HCT116 (cell line): Measurements from ENCODE around the gene GATB. TPM values are rescaled to one million over a fixed set of nuclear protein-coding genes. Genes with fewer than 3 reads are reported as not detected.

Experiments used
- ATAC-seq: fragments of 200-7000 bp; cut with Tn5 transposase; 2 replicates; pipeline ENCODE4 v1.9.1; 2020; ENCODE audit warnings: mild to moderate bottlenecking, moderate library complexity
- BruUV-seq: library from RNA; stranded (reverse); fragments of 400-500 nt; replicated peaks from 2 replicates; lab custom pipeline; 2021; lab: Mats Ljungman, UMichigan
- CTCF ChIA-PET: fragments of 300-600 bp; sonication (Branson Sonifier 250); formaldehyde crosslinking; loops from one replicate; lab custom pipeline; 2021; ENCODE audit warnings: antibody characterized with exemption; lab: Charles Lee
- POLR2A ChIA-PET: fragments of 300-600, 350-600 bp; sonication (Branson Sonifier 250); formaldehyde crosslinking; loops from one replicate; lab custom pipeline; 2021; ENCODE audit warnings: antibody characterized with exemption; lab: Charles Lee
- RAD21 ChIA-PET, 2 experiments: fragments of 300-600 bp; sonication (Branson Sonifier 250); formaldehyde crosslinking; loops; one replicate each; lab custom pipeline; 2023; ENCODE audit warnings: low total read pairs in 2 of 2; ENCODE audit not compliant: uncharacterized antibody in 2 of 2, unreplicated experiment in 2 of 2, low non-redundant PET in 1 of 2; lab: Charles Lee
- DNase-seq: peaks from one replicate; pipeline ENCODE4 v3.0.0-alpha.2; 2010; ENCODE audit warnings: low read depth, low spot score
- H2AFZ ChIP-seq: fragments of 200-600 bp; shearing (Covaris generic), sonication (generic); 2 replicates; pipeline ENCODE4 v1.6.1; 2017; ENCODE audit warnings: low read depth, mixed run types, mixed read lengths, antibody characterized with exemption, low read length; ENCODE audit not compliant: poor library complexity, severe bottlenecking
- H3K27ac ChIP-seq: 2 replicates; pipeline ENCODE4 v1.5.1; 2012; ENCODE audit warnings: low read depth, low read length
- H3K27me3 ChIP-seq: fragments of 200-600 bp; sonication (generic); 2 replicates; pipeline ENCODE4 v1.6.1; 2016; ENCODE audit warnings: mixed run types, low read length, mixed read lengths; ENCODE audit not compliant: insufficient read depth
- H3K36me3 ChIP-seq, 2 experiments: fragments of 200-500 bp in 1 of 2; fragments of 200-600 bp in 1 of 2; sonication (Bioruptor generic) in 1 of 2; sonication (generic) in 1 of 2; 2 replicates each; pipeline versions ENCODE4 v1.5.1 to v1.6.1; 2014 to 2016; ENCODE audit warnings: low read length in 2 of 2, inconsistent platforms in 1 of 2, mixed read lengths in 1 of 2, mixed run types in 1 of 2; ENCODE audit not compliant: insufficient read depth in 2 of 2, control insufficient read depth in 1 of 2
- H3K4me1 ChIP-seq, 2 experiments: fragments of 200-600 bp in 1 of 2; sonication (generic) in 1 of 2; 2 replicates each; pipeline versions ENCODE4 v1.5.1 to v1.6.1; 2012 to 2017; ENCODE audit warnings: low read length in 2 of 2, inconsistent platforms in 1 of 2, mild to moderate bottlenecking in 1 of 2, mixed read lengths in 1 of 2, mixed run types in 1 of 2, moderate library complexity in 1 of 2; ENCODE audit not compliant: insufficient read depth in 2 of 2, control insufficient read depth in 1 of 2
- H3K4me2 ChIP-seq: fragments of 200-600 bp; sonication (generic); 2 replicates; pipeline ENCODE4 v1.6.1; 2017; ENCODE audit warnings: mixed run types, low read length, mixed read lengths
- H3K4me3 ChIP-seq, 2 experiments: fragments of 200-600 bp in 1 of 2; sonication (generic) in 1 of 2; replicated peaks in 1 of 2; 2 replicates each; pipeline ENCODE4 v1.5.1; 2011 to 2016; ENCODE audit warnings: low read length in 2 of 2, control low read depth in 1 of 2, low read depth in 1 of 2, mild to moderate bottlenecking in 1 of 2, mixed read lengths in 1 of 2, mixed run types in 1 of 2
- H3K79me2 ChIP-seq: fragments of 200-600 bp; sonication (generic); 2 replicates; pipeline ENCODE4 v1.6.1; 2017; ENCODE audit warnings: mild to moderate bottlenecking, mixed run types, low read length, moderate library complexity, mixed read lengths; ENCODE audit not compliant: insufficient read depth
- H3K9ac ChIP-seq: fragments of 200-600 bp; sonication (generic); 2 replicates; pipeline ENCODE4 v1.6.1; 2016; ENCODE audit warnings: low read length, mixed read lengths
- H3K9me2 ChIP-seq: fragments of 200-600 bp; sonication (generic), shearing (Covaris generic); 2 replicates; pipeline ENCODE4 v1.6.1; 2017; ENCODE audit warnings: mixed run types, mild to moderate bottlenecking, moderate library complexity; ENCODE audit not compliant: insufficient read depth
- H3K9me3 ChIP-seq, 2 experiments: fragments of 200-500 bp in 1 of 2; fragments of 200-600 bp in 1 of 2; sonication (Bioruptor generic) in 1 of 2; sonication (generic) in 1 of 2; 2 replicates each; pipeline ENCODE4 v1.6.1; 2014 to 2017; ENCODE audit warnings: low read length in 2 of 2, mixed read lengths in 2 of 2, inconsistent platforms in 1 of 2, low read depth in 1 of 2, mild to moderate bottlenecking in 1 of 2, mixed run types in 1 of 2, moderate library complexity in 1 of 2; ENCODE audit not compliant: control insufficient read depth in 1 of 2, insufficient read depth in 1 of 2
- H4K20me1 ChIP-seq: fragments of 200-600 bp; sonication (generic), shearing (Covaris generic); 2 replicates; pipeline ENCODE4 v1.6.1; 2017; ENCODE audit warnings: mixed run types, mild to moderate bottlenecking, moderate library complexity; ENCODE audit not compliant: insufficient read depth
- CTCF ChIP-seq, 3 experiments: fragments of 200-600 bp in 1 of 3; sonication (generic) in 1 of 3; IDR thresholded peaks in 2 of 3; conservative IDR thresholded peaks in 1 of 3; 2 replicates each; pipeline ENCODE4 v1.5.1; 2012 to 2017; ENCODE audit warnings: low read depth in 2 of 3, low read length in 2 of 3, antibody characterized with exemption in 1 of 3, borderline replicate concordance in 1 of 3, control low read depth in 1 of 3, mild to moderate bottlenecking in 1 of 3, mixed read lengths in 1 of 3, mixed run types in 1 of 3, moderate library complexity in 1 of 3; ENCODE audit not compliant: insufficient read depth in 1 of 3
- EZH2phosphoT487 ChIP-seq: fragments of 200-600 bp; IDR thresholded peaks from 2 replicates; pipeline ENCODE4 v1.6.1; 2018; ENCODE audit warnings: antibody characterized with exemption, borderline replicate concordance
- FOSL1 ChIP-seq: IDR thresholded peaks from 2 replicates; pipeline ENCODE4 v1.6.1; 2012; ENCODE audit warnings: low read depth
- RAD21 ChIP-seq: IDR thresholded peaks from 2 replicates; pipeline ENCODE4 v1.6.1; 2012; ENCODE audit warnings: low read depth, mild to moderate bottlenecking
- YY1 ChIP-seq: IDR thresholded peaks from 2 replicates; pipeline ENCODE4 v1.6.1; 2011; ENCODE audit warnings: low read length, low read depth, moderate library complexity, mild to moderate bottlenecking; ENCODE audit not compliant: insufficient replicate concordance; ENCODE audit errors: extremely low read depth
- intact Hi-C: fragments of 100-400 bp; cut with micrococcal nuclease; formaldehyde crosslinking; loops from 2 replicates; pipeline ENCODE4 v1.10.0; 2022
- total RNA-seq: library from RNA; stranded (reverse); gene quantifications from one replicate; pipeline ENCODE4 v1.2.1, GENCODE V29; 2021; ENCODE audit not compliant: unreplicated experiment
- TF ChIP-seq, protein P1 (sequence below): IDR thresholded peaks from 2 replicates; pipeline ENCODE4 v1.6.1; 2012

The GATB gene
- total RNA-seq, 1 experiment from 2014 or later: 29.3 TPM

DNA sequence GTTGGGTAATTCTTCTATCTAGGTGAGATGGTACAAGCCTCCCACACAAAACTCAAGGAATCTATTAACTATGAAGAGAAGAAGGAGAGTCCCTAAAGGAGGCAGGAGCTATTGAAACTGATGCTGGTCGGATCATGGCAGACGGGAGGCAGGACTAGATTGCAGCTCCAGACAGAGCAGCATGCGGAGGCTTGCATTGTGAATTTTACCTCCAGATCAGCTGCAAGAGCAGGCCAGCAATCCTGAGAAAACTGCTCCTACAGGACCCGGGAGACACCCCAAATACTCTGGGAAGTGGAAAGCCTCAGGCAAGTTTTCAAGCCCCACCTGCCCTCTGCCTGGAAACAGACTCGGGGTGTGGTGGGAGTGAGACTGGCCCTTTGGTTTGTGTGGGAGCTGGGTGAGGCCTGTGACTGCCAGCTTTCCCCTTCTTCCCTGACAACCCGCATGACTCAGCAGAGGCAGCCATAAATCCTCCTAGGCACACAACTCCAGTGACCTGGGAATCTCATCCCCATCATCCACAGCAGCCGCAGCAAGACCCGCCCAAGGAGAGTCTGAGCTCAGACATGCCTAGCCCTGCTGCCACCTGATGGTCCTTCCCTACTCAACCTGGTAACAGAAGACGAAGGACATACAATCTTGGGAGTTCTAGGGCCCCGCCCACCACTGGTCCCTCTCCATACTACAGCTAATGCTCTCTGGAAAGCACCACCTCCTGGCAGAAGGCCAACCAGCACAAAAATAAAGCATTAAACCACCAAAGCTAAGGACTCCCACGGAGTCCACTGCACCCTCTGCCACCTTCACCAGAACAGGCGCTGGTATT, 30.9 kb downstream of the GATB start:
- TF ChIP-seq RAD21 (no peak), FOSL1 (peak; percentile 12; the same call in 1 of the 2 replicates)
- TF ChIP-seq, all 23 proteins: peak for 1
- peak; percentile 10 for DNase-seq

GRCh38 chr4:151728679-151729078, 32.1 kb downstream of the GATB start:
- H3K4me2 ChIP-seq: no peak overlapping the region
- no peak for DNase-seq
- ChIA-PET CTCF (no interaction called here), RAD21 (no interaction called here), POLR2A (no interaction called here)
- H3K27me3 ChIP-seq: no peaks in the 10 kb centered on the region
- ATAC-seq: no peak
- H2AFZ ChIP-seq: no peak overlapping the region
- no peaks in the 10 kb centered on the region for H4K20me1 ChIP-seq
- no peaks in the 10 kb centered on the region; the same call in none of the 2 replicates for H3K9me2 ChIP-seq
- H3K79me2 ChIP-seq: no peaks in the 10 kb centered on the region
- no TSS peak for BruUV-seq
- H3K4me3 ChIP-seq: no peak overlapping the region
- intact Hi-C loops: no loop called here
- no peaks in the 10 kb centered on the region for H3K9me3 ChIP-seq
- TF ChIP-seq, protein P1, sequence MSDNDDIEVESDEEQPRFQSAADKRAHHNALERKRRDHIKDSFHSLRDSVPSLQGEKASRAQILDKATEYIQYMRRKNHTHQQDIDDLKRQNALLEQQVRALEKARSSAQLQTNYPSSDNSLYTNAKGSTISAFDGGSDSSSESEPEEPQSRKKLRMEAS: no peak
- TF ChIP-seq YY1: no peak
- TF ChIP-seq CTCF (IDR thresholded peaks at IDR 0.05 in 2 of 3, conservative IDR thresholded peaks at IDR 0.05 in 1 of 3; ENCODE audit: borderline replicate concordance in 1 of 3, insufficient read depth in 1 of 3, low read depth in 2 of 3, low read length in 2 of 3): no peak
- TF ChIP-seq EZH2phosphoT487: no peak
- no peak for TF ChIP-seq FOSL1
- H3K27ac ChIP-seq: no peak overlapping the region
- H3K4me1 ChIP-seq: peaks cover 6 to 13% of the 10 kb centered on the region in 2 experiments; a peak in 3 of 4 replicates
- H3K36me3 ChIP-seq: no peaks in the 10 kb centered on the region
- H3K9ac ChIP-seq: no peak overlapping the region

More for the DNA sequence above, 30.9 kb downstream of the GATB start:
- H3K9me2 ChIP-seq: no peaks in the 10 kb centered on the region; the same call in none of the 2 replicates
- no peaks in the 10 kb centered on the region for H4K20me1 ChIP-seq
- no peaks in the 10 kb centered on the region for H3K79me2 ChIP-seq
- no peaks in the 10 kb centered on the region for H3K9me3 ChIP-seq
- BruUV-seq: no TSS peak
- H3K4me1 ChIP-seq: peaks cover 6 to 13% of the 10 kb centered on the region in 2 experiments; a peak in 3 of 4 replicates
- H3K9ac ChIP-seq: no peak overlapping the region
- POLR2A ChIA-PET: no interaction called here
- intact Hi-C loops: no loop called here
- no peak overlapping the region for H2AFZ ChIP-seq
- no peaks in the 10 kb centered on the region for H3K27me3 ChIP-seq
- H3K27ac ChIP-seq: no peak overlapping the region
- CTCF ChIA-PET: no interaction called here
- RAD21 ChIA-PET: no interaction called here
- H3K4me3 ChIP-seq: no peak overlapping the region
- peak; percentile 86 for ATAC-seq
- peak overlapping the region; percentile 62 for H3K4me2 ChIP-seq
- H3K36me3 ChIP-seq: no peaks in the 10 kb centered on the region
